Measurements from ENCODE around the gene PRCP.
A peak's percentile ranks its signal among the peaks of the same experiment; 100 is the strongest.

Gene PRCP

DNA sequence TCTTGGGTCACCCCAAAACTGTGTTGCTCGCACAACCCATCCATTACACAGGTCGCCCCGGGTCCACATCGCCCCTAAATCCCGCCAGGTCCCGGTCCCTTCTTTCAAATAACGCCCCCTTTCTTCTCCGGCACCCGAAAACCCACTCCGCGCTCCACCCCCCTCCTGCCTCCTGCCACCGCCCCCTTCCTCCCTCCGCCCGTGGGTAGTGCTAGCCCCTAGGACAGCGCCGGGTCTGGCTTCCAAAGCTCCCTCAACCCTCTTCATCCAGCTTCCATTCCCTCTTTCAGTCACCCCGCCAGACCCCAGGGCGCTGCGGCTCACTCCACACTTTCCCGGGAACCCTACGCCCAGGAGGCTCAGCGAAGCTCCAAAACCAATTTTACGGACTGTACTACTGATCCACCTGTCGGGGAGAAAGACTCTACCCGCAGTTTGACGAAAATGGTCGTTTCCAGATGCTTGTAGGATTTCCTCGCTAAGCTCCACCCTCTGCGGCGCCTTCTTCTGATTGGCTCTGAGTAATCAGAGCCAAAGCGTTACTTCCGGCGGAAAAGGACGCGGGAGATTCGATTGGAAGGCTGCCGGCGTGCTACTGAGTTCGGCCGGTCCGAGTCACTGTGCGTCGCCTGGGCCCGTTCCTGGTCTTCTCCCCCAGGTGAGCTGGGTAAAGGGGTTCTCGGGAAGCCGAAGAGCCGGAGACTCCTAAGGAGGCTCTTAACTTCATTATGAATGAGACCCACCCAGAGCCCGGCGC is 1.1 kb upstream of the PRCP start, which contains the start of gene DDIAS:
TSS of gene DDIAS (plus strand) at position 572 of the 757 bp plus-strand sequence. CDS start 13,003 bp downstream, outside the sequence.
- CTCF ChIA-PET, result interaction anchor here (0.6 to 1.1 kb wide), 3 partner anchors 34 to 349 kb away, joined by 3 to 5 read pairs (median 4); no protein-coding TSS in a partner anchor
- DNase-seq (ENCODE audit: low spot score), result peak; percentile 96
- peak within 1 kb of the TSS; percentile 93 for H3K27ac ChIP-seq
- TF ChIP-seq, protein P1, sequence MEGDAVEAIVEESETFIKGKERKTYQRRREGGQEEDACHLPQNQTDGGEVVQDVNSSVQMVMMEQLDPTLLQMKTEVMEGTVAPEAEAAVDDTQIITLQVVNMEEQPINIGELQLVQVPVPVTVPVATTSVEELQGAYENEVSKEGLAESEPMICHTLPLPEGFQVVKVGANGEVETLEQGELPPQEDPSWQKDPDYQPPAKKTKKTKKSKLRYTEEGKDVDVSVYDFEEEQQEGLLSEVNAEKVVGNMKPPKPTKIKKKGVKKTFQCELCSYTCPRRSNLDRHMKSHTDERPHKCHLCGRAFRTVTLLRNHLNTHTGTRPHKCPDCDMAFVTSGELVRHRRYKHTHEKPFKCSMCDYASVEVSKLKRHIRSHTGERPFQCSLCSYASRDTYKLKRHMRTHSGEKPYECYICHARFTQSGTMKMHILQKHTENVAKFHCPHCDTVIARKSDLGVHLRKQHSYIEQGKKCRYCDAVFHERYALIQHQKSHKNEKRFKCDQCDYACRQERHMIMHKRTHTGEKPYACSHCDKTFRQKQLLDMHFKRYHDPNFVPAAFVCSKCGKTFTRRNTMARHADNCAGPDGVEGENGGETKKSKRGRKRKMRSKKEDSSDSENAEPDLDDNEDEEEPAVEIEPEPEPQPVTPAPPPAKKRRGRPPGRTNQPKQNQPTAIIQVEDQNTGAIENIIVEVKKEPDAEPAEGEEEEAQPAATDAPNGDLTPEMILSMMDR (conservative IDR thresholded peaks at IDR 0.05; ENCODE audit: low read depth), result no peak
- POLR2A ChIA-PET (ENCODE audit: low non-redundant PET), result interaction anchor here (0.7 kb wide), 1 partner anchor 287 kb away, joined by 4 read pairs; no protein-coding TSS in a partner anchor

DNA sequence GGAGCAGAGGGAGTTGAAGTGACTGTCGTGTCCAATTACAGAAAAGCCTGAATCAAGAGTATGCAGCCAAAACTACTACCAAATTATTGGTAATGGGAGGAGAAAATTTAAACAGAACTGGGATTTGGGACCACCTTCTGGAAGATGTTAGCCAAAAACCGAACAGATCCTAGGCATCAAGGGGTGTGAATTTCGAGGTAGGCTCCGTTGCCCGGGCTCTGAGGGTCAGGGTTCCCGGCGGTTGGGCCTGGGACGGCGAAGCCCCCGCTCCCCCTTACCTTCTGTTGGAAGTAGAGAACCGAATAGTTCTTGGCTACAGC is 313 bp downstream of the PRCP start:
- TF ChIP-seq, protein P1 (conservative IDR thresholded peaks at IDR 0.05; ENCODE audit: low read depth), result no peak
- ChIA-PET CTCF (interaction anchor here (0.7 kb wide), 1 partner anchor 31 kb away, joined by 3 read pairs; no protein-coding TSS in a partner anchor), POLR2A (ENCODE audit: low non-redundant PET) (interaction anchor here (0.9 kb wide), 2 partner anchors 10 to 30 kb away, joined by 3 to 4 read pairs; no protein-coding TSS in a partner anchor)
- H3K27ac ChIP-seq, result peak overlapping the region; percentile 93
- DNase-seq (ENCODE audit: low spot score), result no peak

DNA sequence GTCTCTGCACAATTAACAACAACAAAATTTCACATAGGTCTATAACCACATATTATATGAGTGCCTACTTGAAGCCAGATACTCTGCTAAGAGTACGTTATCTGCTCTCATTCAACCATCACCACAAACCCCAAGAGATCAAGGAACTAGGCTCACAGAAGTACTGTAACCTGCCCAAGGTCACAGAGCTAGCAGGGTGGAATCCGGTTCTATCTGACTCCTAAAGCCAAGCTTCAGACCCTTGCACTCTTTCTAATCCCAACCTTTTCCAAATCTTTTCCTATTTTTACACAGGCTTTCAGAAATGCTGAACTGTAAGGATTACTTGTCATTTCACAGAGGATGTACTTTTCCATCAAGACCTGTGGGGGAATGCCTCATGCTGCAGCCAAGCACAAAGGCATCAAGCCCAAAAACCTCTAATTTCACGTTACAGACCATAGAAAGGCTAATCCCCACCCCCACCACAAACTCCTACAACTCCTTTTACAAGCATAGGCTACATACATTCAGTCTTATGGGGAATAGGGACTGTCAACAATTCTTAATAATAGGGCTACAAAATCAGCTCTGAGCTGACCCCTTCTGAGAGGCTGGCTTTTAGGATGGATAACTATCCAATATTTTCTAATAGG is 927 bp downstream of the PRCP start:
- no peak for DNase-seq (ENCODE audit: low spot score)
- H3K27ac ChIP-seq, result no peak overlapping the region
- ChIA-PET POLR2A (ENCODE audit: low non-redundant PET) (no interaction called here), CTCF (interaction anchor here (0.7 kb wide), 1 partner anchor 30 kb away, joined by 3 read pairs; no protein-coding TSS in a partner anchor)
- TF ChIP-seq, protein P1 (conservative IDR thresholded peaks at IDR 0.05; ENCODE audit: low read depth), result no peak

DNA sequence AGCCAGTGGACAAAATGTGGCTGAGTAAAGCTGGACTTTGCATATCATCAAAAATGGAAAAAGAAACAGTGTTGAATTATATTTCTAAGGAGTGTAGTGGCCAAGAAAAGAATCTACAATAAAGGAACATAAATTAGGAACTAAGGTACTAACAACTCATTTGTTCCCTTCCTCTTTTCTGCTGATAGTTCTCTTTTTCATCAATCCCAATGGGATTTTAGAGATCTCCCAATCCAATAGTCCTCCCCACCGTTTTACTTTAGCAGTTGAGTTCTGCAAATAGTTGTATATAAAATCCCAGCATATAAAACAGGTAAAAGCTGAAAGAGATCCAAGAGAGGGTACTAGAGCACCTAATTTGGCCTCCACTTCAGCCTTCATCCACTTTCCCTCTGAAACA is 2.0 kb downstream of the PRCP start:
- CTCF ChIA-PET, result no interaction called here
- H3K27ac ChIP-seq, result no peak overlapping the region
- POLR2A ChIA-PET (ENCODE audit: low non-redundant PET), result interaction anchor here (0.5 kb wide), 1 partner anchor 387 kb away, joined by 3 read pairs; no protein-coding TSS in a partner anchor
- TF ChIP-seq, protein P1 (conservative IDR thresholded peaks at IDR 0.05; ENCODE audit: low read depth), result no peak
- no peak for DNase-seq (ENCODE audit: low spot score)

DNA sequence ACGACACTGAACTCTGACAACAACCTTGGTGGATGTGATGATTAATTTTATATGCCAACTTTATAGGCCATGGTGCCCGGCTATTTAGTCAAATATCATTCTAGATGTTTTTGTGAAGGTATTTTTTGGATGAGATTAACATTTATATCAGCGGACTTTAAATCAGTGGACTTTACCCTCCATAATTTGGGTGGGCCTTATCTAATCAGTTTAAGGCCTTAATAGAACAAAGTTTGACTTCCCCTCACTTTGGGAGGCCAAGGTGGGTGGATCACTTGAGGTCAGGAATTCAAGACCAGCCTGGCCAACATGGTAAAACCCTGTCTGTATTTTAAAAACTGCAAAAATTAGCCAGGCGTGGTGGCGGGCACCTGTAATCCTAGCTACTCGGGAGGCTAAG is 4.0 kb downstream of the PRCP start:
- no peak for DNase-seq (ENCODE audit: low spot score)
- ChIA-PET POLR2A (ENCODE audit: low non-redundant PET) (no interaction called here), CTCF (no interaction called here)
- TF ChIP-seq, protein P1 (conservative IDR thresholded peaks at IDR 0.05; ENCODE audit: low read depth), result no peak
- H3K27ac ChIP-seq, result no peak overlapping the region

DNA sequence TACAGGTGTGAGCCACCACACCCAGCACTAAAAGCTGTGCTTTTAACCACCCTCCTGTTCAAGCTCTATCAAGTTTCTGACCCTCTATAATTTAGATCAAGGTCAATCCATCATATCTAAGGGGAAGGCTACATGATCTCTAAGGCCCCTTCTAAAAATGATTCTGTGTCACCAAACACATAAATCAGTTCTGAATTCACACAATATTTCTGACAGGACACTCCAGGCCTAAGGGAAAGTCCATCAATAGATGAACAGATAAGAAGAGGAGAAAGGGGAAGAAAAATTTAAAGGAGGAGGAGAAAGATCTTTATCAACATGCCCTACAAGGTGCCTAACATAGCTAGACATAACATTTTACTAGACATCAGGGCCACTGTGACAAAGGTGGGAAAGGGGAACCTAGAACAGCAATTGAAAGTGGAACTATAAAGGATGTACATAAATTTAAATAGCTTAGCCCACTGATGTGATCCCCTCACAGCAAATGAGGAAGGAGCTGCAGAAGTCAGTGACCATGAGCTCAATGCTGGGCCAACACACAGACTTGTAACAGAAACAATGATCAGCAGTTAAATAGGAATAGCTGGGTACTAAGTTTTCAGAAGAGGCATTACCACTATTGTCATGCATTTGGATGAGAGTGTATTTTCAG is 4.7 kb downstream of the PRCP start:
- H3K27ac ChIP-seq, result no peak overlapping the region
- no peak for DNase-seq (ENCODE audit: low spot score)

More for the DNA sequence above, 4.7 kb downstream of the PRCP start:
- ChIA-PET CTCF (no interaction called here), POLR2A (ENCODE audit: low non-redundant PET) (no interaction called here)
- TF ChIP-seq, protein P1 (conservative IDR thresholded peaks at IDR 0.05; ENCODE audit: low read depth), result no peak

Data from RWPE1 (cell line).